Endothelial cell of umbilical vein (primary cell): ENCODE measurements around the gene CEP128. TPM values are rescaled to one million over a fixed set of nuclear protein-coding genes. Genes with fewer than 3 reads are reported as not detected.

ENCODE experiments used
- BruUV-seq: library from RNA; stranded (reverse); fragments of 400-500 nt; replicated peaks from 2 replicates; lab custom pipeline; 2021; lab: Mats Ljungman, UMichigan
- CTCF ChIA-PET: fragments of 300-600, 350-600 bp; sonication (Branson Sonifier 250); formaldehyde crosslinking; loops from one replicate; lab custom pipeline; 2021; ENCODE audit warnings: antibody characterized with exemption, inconsistent platforms; lab: Charles Lee
- POLR2A ChIA-PET: fragments of 300-600, 350-600 bp; sonication (Branson Sonifier 250); formaldehyde crosslinking; loops from one replicate; lab custom pipeline; 2021; ENCODE audit warnings: antibody characterized with exemption, inconsistent platforms; lab: Charles Lee
- DNase-seq: peaks from one replicate; pipeline ENCODE4 v3.0.0-alpha.2; 2011; ENCODE audit warnings: low read depth, low spot score
- FAIRE-seq: peaks from 2 replicates; lab custom pipeline; 2011; peaks lifted over from hg19 to GRCh38; lab: Jason Lieb, UNC
- H2AFZ ChIP-seq: 2 replicates; pipeline ENCODE4 v1.6.0; 2012; ENCODE audit warnings: low read depth, low read length, control low read depth, inconsistent platforms
- H3K27ac ChIP-seq: 2 replicates; pipeline ENCODE4 v1.5.1; 2011; ENCODE audit warnings: low read depth, mild to moderate bottlenecking, control low read depth, low read length, moderate library complexity; ENCODE audit not compliant: insufficient read depth
- H3K27me3 ChIP-seq, 2 experiments: 2 replicates each; pipeline versions ENCODE4 v1.6.0 to v1.6.1; 2011; ENCODE audit warnings: low read length in 2 of 2, mixed read lengths in 1 of 2; ENCODE audit not compliant: control insufficient read depth in 2 of 2, insufficient read depth in 2 of 2
- H3K36me3 ChIP-seq, 2 experiments: 2 replicates in 1 of 2; 3 replicates in 1 of 2; pipeline ENCODE4 v1.5.1; 2011; ENCODE audit warnings: low read length in 2 of 2, mild to moderate bottlenecking in 1 of 2, moderate library complexity in 1 of 2; ENCODE audit not compliant: control insufficient read depth in 2 of 2, insufficient read depth in 2 of 2; ENCODE audit errors: extremely low read depth in 1 of 2
- H3K4me1 ChIP-seq: 3 replicates; pipeline ENCODE4 v1.5.1; 2011; ENCODE audit warnings: mild to moderate bottlenecking, low read length; ENCODE audit not compliant: control insufficient read depth, insufficient read depth; ENCODE audit errors: extremely low read depth
- H3K4me2 ChIP-seq: 2 replicates; pipeline ENCODE4 v1.6.1; 2011; ENCODE audit warnings: low read length, control low read depth, mixed read lengths; ENCODE audit not compliant: insufficient read depth
- H3K4me3 ChIP-seq, 3 experiments: fragments of 200-600 bp in 1 of 3; sonication (generic), shearing (Covaris generic) in 1 of 3; replicated peaks in 1 of 3; 2 replicates each; pipeline ENCODE4 v1.5.1; 2011 to 2016; ENCODE audit warnings: control low read depth in 3 of 3, low read length in 3 of 3, mild to moderate bottlenecking in 2 of 3, inconsistent platforms in 1 of 3, low read depth in 1 of 3, moderate library complexity in 1 of 3; ENCODE audit not compliant: insufficient read depth in 1 of 3
- H3K79me2 ChIP-seq: 2 replicates; pipeline ENCODE4 v1.6.0; 2012; ENCODE audit warnings: low read length, inconsistent platforms; ENCODE audit not compliant: control insufficient read depth, insufficient read depth
- H3K9ac ChIP-seq: replicated peaks from 2 replicates; pipeline ENCODE3; 2011; ENCODE audit warnings: low read length, control low read depth; ENCODE audit not compliant: insufficient read depth; ENCODE audit errors: extremely low read depth
- H3K9me1 ChIP-seq: replicated peaks from 3 replicates; pipeline ENCODE4 v1.6.0; 2011; ENCODE audit warnings: mild to moderate bottlenecking, low read length; ENCODE audit not compliant: control insufficient read depth, insufficient read depth; ENCODE audit errors: extremely low read depth
- H3K9me3 ChIP-seq: replicated peaks from 2 replicates; pipeline ENCODE4 v1.5.1; 2012; ENCODE audit warnings: low read length, inconsistent platforms; ENCODE audit not compliant: control insufficient read depth, insufficient read depth
- H4K20me1 ChIP-seq: replicated peaks from 2 replicates; pipeline ENCODE3; 2011; ENCODE audit warnings: mild to moderate bottlenecking, low read length; ENCODE audit not compliant: control insufficient read depth, insufficient read depth; ENCODE audit errors: extremely low read depth
- EZH2 ChIP-seq: IDR thresholded peaks from 2 replicates; pipeline ENCODE4 v1.6.1; 2012; ENCODE audit warnings: borderline replicate concordance, low read depth, mild to moderate bottlenecking, moderate library complexity, low read length, inconsistent platforms; ENCODE audit not compliant: severe bottlenecking
- FOS ChIP-seq: IDR thresholded peaks from 2 replicates; pipeline ENCODE4 v1.6.1; 2011; ENCODE audit warnings: mild to moderate bottlenecking, low read length, moderate library complexity, borderline replicate concordance; ENCODE audit not compliant: insufficient read depth
- GATA2 ChIP-seq: IDR thresholded peaks from 2 replicates; pipeline ENCODE4 v1.7.0; 2011; ENCODE audit warnings: low read depth, mild to moderate bottlenecking, moderate library complexity, mixed read lengths, low read length; ENCODE audit not compliant: insufficient read length, insufficient read depth
- JUN ChIP-seq: IDR thresholded peaks from 2 replicates; pipeline ENCODE4 v1.6.1; 2011; ENCODE audit warnings: borderline replicate concordance, low read depth; ENCODE audit not compliant: insufficient read length, insufficient read depth
- MYC ChIP-seq: IDR thresholded peaks from one replicate; pipeline ENCODE4 v1.6.1; 2011; ENCODE audit warnings: mild to moderate bottlenecking, low read depth, low read length
- POLR2A ChIP-seq: IDR thresholded peaks from 2 replicates; pipeline ENCODE4 v1.6.1; 2012; ENCODE audit warnings: low read depth, mild to moderate bottlenecking, control low read depth, low read length
- POLR2AphosphoS5 ChIP-seq: IDR thresholded peaks from 2 replicates; pipeline ENCODE4 v1.6.1; 2012; ENCODE audit warnings: low read depth, mild to moderate bottlenecking, control low read depth, low read length, moderate library complexity; ENCODE audit not compliant: insufficient read depth
- dilution Hi-C: fragments of 300-500 bp; cut with MboI; formaldehyde crosslinking; loops from one replicate; pipeline ENCODE4 v1.15.0; 2019; ENCODE audit warnings: low sequenced_read_pairs; ENCODE audit not compliant: extremely low pct_ligation_motif_present
- intact Hi-C: fragments of 100-400 bp; cut with micrococcal nuclease; formaldehyde crosslinking; loops from one replicate; pipeline ENCODE4 v1.10.0; 2022
- polyA plus RNA-seq, 4 experiments: library from polyadenylated mRNA; depleted of rRNA in 3 of 4; stranded (reverse) in 3 of 4; unstranded in 1 of 4; fragments of >200 nt; gene quantifications; 2 replicates each; pipeline versions ENCODE4 v1.2.1 to v1.2.3, GENCODE V29; 2011 to 2012; ENCODE audit warnings: missing spikeins in 1 of 4
- total RNA-seq: library from RNA; stranded (reverse); gene quantifications from 2 replicates; pipeline ENCODE4 v1.2.3, GENCODE V29; 2021
- TF ChIP-seq, protein P1 (sequence below), 2 donors: IDR thresholded peaks; 1 replicate in 1 of 2; 2 replicates in 1 of 2; pipeline ENCODE4 v1.5.1; 2011; ENCODE audit warnings: low read length in 2 of 2, mild to moderate bottlenecking in 2 of 2, moderate library complexity in 2 of 2, control low read depth in 1 of 2, inconsistent platforms in 1 of 2, low read depth in 1 of 2; ENCODE audit not compliant: insufficient read depth in 1 of 2; ENCODE audit errors: extremely low read depth in 1 of 2
- TF ChIP-seq, protein P2 (sequence below): IDR thresholded peaks from 2 replicates; pipeline ENCODE4 v1.6.1; 2011; ENCODE audit not compliant: insufficient read depth, insufficient read length

CEP128 gene
- total and polyA plus RNA-seq, 2 donors (not counting 3 experiments of a cell fraction or from before 2014, with no cell fraction given), result 0.91 to 23.7 TPM

DNA sequence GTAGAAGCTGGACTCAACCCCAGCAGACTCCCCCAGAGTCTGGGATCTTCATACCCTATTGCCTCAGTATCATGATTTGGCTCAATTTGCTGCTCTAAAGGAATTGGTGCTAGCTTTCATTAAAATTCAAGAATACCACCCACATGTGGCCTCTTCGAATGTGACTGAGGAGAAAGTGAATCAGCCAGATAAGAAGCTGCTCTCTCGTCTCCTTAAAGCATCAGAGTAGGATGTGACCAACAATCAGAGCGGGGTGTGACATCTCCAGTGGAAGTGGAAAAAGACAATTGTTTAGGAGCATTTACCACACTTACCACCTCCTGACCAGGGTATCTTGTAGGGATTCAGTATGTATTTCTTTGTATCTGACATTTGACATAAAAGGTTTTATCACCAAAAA lies 452.0 kb downstream of the CEP128 start:
- Histone ChIP-seq H3K27ac (no peak overlapping the region), H2AFZ (no peak overlapping the region), H3K9ac (no peak overlapping the region), H3K4me1 (no peaks in the 10 kb centered on the region), H3K79me2 (no peaks in the 10 kb centered on the region), H3K9me1 (no peaks in the 10 kb centered on the region), H4K20me1 (no peaks in the 10 kb centered on the region), H3K4me2 (no peak overlapping the region), H3K4me3 (no peak overlapping the region), H3K36me3 (no peaks in the 10 kb centered on the region), H3K27me3 (no peaks in the 10 kb centered on the region), H3K9me3 (no peaks in the 10 kb centered on the region)
- ChIA-PET POLR2A (no interaction called here), CTCF (no interaction called here)
- dilution Hi-C loops, result no loop called here
- no peak for TF ChIP-seq JUN
- TF ChIP-seq MYC, result no peak
- TF ChIP-seq, protein P1, sequence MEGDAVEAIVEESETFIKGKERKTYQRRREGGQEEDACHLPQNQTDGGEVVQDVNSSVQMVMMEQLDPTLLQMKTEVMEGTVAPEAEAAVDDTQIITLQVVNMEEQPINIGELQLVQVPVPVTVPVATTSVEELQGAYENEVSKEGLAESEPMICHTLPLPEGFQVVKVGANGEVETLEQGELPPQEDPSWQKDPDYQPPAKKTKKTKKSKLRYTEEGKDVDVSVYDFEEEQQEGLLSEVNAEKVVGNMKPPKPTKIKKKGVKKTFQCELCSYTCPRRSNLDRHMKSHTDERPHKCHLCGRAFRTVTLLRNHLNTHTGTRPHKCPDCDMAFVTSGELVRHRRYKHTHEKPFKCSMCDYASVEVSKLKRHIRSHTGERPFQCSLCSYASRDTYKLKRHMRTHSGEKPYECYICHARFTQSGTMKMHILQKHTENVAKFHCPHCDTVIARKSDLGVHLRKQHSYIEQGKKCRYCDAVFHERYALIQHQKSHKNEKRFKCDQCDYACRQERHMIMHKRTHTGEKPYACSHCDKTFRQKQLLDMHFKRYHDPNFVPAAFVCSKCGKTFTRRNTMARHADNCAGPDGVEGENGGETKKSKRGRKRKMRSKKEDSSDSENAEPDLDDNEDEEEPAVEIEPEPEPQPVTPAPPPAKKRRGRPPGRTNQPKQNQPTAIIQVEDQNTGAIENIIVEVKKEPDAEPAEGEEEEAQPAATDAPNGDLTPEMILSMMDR (IDR thresholded peaks at IDR 0.05; ENCODE audit: extremely low read depth in 1 of 2, insufficient read depth in 1 of 2, low read depth in 1 of 2, low read length in 2 of 2), result no peak
- TF ChIP-seq POLR2A, result no peak
- TF ChIP-seq GATA2, result no peak
- no peak for TF ChIP-seq EZH2
- TF ChIP-seq, protein P2, sequence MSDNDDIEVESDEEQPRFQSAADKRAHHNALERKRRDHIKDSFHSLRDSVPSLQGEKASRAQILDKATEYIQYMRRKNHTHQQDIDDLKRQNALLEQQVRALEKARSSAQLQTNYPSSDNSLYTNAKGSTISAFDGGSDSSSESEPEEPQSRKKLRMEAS, result no peak
- TF ChIP-seq FOS, result no peak
- no peak for TF ChIP-seq POLR2AphosphoS5
- no TSS peak for BruUV-seq
- FAIRE-seq (no peak), DNase-seq (no peak)
- intact Hi-C loops, result no loop called here
